OCI-LY3 (cell line): Measurements from ENCODE around the gene SPSB1.

Experiments used
- EZH2phosphoT487 ChIP-seq: fragments of 200-600 bp; shearing (Covaris generic); IDR thresholded peaks from 2 replicates; pipeline ENCODE4 v1.6.1; 2018; ENCODE audit warnings: antibody characterized with exemption, mixed run types, low read depth
- TF ChIP-seq, protein P1 (sequence below): fragments of 200-600, 300-600 bp; sonication (generic); IDR thresholded peaks from 2 replicates; pipeline ENCODE4 v1.5.1; 2014; ENCODE audit warnings: antibody characterized with exemption, low read length, low read depth

DNA sequence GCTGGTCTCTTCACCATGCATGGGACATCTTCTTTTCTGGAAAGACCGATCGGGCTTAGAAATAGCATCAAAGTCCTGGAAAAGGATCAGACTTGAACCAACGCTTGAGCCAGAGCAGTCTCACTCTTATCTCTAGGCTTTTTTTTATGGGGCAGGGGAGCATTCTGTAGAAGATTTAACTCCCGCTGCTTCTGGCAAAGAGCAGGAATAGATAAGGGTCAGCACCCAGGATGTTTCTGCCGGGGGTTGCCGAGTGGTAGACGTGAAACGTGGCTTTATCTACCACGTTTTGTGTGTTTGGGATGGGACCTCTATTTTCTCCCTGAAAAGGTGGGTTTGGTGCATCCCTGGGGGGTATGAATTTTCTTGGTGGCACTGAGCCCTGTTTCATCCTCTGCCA lies 18.8 kb downstream of the SPSB1 start:
- TF ChIP-seq, protein P1, sequence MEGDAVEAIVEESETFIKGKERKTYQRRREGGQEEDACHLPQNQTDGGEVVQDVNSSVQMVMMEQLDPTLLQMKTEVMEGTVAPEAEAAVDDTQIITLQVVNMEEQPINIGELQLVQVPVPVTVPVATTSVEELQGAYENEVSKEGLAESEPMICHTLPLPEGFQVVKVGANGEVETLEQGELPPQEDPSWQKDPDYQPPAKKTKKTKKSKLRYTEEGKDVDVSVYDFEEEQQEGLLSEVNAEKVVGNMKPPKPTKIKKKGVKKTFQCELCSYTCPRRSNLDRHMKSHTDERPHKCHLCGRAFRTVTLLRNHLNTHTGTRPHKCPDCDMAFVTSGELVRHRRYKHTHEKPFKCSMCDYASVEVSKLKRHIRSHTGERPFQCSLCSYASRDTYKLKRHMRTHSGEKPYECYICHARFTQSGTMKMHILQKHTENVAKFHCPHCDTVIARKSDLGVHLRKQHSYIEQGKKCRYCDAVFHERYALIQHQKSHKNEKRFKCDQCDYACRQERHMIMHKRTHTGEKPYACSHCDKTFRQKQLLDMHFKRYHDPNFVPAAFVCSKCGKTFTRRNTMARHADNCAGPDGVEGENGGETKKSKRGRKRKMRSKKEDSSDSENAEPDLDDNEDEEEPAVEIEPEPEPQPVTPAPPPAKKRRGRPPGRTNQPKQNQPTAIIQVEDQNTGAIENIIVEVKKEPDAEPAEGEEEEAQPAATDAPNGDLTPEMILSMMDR: no peak
- no peak for TF ChIP-seq EZH2phosphoT487
